GM12874 (cell line): Measurements from ENCODE around the gene VASN.

ENCODE experiments used
- CTCF ChIP-seq: IDR thresholded peaks from 2 replicates; pipeline ENCODE4 v1.5.1; 2011; ENCODE audit warnings: low read depth, mild to moderate bottlenecking, control low read depth, low read length, moderate library complexity; ENCODE audit not compliant: insufficient read depth

The VASN gene

DNA sequence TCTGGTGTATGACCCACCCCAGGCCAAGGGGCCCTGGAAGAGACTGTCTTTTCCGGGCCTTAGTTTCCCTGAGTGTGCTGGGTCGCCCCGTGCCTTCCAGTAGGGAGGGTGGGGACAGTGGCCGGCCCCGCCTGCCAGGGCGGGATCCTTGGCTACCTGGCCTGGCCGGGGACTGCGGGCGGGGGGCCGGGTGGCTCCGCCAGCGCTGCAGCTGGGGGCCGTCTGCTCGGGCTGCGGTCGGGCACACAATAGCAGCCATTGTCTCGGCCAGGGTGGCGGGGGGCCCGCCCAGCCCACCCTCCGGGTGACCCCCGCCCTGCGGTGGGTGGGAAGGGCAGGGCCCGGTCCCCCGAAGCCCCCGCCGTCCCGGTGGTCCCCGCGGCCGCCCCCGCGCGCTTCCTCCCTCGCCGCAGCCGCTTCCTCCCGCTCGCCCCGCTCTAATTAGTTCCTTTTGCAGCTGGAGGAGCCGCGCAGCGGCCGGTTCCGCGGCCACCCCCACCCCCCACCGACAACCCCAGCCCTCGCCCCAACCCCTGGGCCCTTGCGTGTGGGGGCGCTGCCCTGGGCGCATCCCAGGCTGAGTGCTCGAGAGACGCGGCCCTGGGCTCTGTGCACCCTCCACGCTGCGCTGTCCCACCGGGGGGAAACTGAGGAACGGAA, 44.1 kb upstream of the VASN start:
- no peak for TF ChIP-seq CTCF

DNA sequence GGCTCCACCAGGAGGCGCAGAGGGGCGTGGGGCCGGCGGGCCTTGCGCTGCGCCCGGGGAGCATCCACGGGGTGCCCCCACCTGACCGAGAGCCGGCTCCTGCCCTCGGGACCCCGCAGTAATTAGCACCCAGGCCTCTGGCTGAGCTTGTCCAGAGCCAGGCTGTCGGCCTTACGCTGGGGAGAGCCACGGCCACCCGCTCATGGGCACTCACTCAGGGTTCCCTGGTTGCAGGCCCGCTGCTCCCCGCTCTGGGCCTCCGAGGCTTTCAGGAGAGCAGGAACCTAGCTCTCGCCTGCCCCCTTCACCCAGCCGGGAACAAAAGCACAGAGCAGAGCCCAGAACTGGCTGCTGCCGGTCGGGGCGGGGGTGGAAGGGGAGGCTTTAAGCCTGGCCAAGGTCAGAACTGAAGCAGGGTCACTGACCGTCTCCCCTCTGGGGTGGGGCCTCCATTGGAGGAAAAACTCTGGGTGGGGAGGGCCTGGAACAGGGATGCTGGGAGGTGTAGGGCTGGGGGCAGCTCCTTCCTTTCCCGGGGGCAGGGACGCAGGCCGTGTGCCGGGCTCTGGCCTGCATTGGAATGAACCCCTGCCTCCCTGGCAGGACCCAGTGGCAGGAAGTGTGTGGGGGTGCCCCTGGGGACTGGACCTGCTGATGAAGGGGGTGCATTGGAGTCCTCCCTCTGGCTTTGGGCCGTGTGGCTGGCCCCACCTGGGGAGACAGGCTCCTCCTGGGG, 43.4 kb upstream of the VASN start:
- TF ChIP-seq CTCF = peak; percentile 54

GRCh38 chr16:4328782-4329775, 42.6 kb upstream of the VASN start:
- no peak for TF ChIP-seq CTCF

GRCh38 chr16:4330277-4330874, 41.3 kb upstream of the VASN start:
- TF ChIP-seq CTCF = peak; percentile 96

- no peak for TF ChIP-seq CTCF
These were observed 39.6 kb upstream of the VASN start for GRCh38 chr16:4332083-4332482.

DNA sequence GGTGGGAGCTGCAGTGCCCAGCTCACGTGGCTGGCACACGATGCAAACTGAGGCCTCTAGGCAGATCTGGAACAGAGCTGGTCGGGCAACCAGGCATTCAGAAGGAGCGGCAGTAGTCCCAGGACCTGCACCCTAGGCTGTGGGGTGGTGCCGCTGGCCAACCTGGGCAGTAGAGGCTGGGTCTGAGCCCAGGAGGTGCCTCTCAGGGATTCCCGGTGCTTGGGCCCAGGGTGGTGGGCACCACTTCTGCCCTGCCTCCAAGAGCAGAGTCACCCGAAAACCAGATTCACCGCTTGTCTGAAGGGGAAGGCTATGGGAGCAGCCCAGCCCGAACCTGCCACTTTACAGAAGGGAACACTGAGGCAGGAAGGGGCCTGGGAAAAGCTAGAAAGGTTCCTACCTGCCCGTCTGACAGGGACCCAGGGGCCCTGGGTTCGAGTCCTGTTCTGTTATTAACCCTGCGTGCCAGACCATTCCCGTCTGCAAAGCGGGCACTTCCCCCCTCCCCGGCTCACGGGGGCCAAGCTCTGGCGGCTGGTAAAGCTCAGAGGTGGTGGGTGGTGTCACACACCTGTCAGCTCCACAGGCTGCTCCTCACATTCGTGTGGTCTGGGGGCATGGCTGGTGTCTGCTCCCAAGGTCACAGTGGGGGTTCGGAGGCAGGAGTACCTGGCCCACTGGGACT, 38.9 kb upstream of the VASN start:
- TF ChIP-seq CTCF = no peak
